GM19043 (cell line): ENCODE measurements around the gene FAR2.
"Not testable (repeated sequence)": the region's sequence is repeated elsewhere in the genome, so short reads cannot be mapped to it uniquely, and the experiment has no call there.

Source experiments
- ATAC-seq: cut with Tn5 transposase; IDR thresholded peaks from one replicate; pipeline ENCODE4 v1.9.1; 2021; ENCODE audit warnings: low read depth; ENCODE audit not compliant: unreplicated experiment

Gene FAR2

GRCh38 chr12:29229937-29230336 lies 80.9 kb downstream of the FAR2 start:
- ATAC-seq: no peak

DNA sequence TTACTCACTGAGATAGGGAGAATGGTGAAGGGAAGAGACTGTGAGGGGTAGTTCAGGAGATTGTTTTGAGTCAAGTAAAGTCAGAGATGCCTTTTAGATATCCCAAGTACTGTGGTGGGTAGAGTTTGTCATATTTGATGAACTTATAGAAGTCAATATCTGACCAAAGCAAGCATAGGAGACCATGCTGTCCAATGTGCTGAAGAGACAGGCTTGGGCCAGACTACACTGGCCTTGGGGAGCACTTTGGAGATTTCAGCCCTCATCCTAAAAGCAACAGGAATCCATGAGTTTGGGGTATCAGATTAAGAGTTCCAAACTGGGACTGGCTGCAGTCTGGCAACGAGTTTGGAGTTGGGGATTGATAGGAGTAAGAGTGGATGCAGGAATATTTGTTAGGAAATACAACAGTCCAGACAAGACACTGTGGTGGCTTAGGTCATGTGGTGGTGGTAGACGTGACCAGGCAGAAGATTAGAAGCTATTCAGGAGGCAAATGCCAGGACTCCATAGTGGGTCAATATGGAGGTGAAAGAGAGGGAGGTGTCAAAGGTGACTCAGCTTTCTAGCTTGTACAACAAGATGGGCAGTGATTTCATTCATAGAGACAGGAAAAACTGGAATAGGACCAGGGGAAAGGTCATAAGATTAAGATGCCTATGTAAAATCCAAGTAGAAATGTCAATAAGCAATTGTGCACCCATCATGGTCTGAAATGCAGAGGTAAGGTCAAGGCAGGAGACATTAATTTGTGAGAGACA lies 81.9 kb downstream of the FAR2 start:
- ATAC-seq: no peak

DNA sequence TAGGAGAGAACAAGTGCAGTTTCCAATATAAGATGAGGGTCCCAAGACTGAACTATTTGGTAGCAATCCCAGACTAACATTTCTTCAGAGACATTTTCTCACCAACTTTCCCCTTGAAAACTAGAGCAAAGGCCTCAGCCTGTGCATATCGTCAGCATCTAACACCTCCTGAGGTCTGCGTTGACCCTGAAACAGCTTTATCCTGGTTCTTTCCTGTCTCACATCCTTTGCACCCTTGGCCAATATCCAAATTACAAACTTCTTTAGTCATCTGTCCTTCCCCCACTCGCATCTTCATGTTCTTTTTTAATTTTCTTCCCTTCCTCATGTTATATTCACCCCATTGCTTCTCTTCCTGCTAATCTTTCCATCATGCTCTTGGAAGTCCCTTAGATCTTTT lies 83.0 kb downstream of the FAR2 start:
- no peak for ATAC-seq

DNA sequence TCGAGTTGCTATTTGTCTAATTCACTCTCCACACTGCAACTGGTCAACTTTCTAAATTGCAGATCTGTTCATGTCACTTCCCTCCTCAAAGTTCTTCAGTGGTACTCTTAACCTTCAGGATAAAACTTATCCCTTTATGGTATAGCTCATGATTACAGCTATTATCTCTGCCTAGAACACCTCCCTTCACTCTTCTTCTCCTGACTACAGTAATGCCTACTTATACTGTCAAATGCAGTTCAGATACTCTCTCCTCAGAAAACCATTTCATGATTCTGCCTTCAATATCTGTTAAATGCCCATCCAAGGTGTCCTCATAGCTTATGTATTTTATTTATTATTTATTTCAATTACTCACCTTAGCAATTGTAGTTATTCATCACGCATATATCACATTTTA lies 85.5 kb downstream of the FAR2 start:
- ATAC-seq: no peak

GRCh38 chr12:29234965-29235626 lies 86.0 kb downstream of the FAR2 start:
- ATAC-seq: no peak

DNA sequence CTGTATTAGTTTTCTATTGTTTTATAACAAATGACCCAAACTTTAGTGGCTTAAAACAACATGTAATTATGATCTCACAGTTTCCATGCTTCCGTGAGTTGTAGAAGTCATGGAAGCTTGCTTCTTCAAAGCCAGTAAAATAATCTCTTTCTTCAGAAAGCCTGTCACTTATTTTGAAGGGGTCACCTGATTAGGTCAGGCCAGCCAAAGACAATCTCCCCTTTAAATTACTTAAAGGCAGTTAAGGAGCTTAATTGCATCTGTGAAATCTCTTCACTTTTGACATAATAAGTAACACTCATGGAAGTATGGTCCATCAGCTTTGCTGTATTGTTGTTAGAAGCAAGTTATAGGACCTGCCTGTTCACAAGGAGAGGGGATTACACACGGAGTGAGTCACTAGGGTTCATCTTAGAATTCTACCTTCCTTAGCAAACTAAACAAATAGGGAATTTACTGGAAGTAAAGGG lies 89.8 kb downstream of the FAR2 start:
- ATAC-seq: no peak

DNA sequence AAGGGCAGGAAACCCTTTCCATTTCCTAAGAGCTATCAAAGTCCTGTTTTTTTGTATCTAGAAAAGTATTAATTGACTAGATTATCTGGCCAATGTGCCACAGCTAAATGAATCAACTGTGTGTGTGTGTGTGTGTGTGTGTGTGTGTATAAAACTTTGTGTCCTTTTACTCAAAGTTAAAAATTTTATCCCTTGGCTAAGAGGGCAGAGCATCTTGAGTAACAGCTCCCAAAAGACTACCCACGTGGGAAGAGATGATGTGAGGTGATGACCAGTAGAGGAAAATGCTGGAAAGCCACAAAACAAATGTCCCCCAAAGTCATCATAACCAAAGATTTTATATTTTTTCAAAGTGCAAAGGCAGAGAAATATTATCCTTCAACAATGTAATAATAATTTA lies 90.3 kb downstream of the FAR2 start:
- ATAC-seq: no peak

DNA sequence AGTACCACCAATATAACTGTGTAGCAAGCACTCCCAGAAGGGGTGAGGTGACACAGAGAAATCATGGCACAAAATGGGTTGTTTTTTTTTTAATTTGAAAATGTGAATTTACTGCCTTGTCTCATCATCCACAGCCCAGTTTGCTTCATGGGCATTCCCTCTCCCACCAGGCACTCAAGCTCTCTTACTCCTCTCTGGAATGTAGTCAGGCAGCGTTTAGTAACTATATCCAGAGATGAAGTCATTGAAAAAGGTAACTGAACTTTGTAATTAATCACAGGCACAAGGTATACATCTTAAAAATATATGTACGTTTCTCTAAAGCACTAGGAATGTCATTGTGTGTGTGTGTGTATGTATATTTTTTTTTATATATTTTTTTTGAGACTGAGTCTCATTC lies 91.4 kb downstream of the FAR2 start:
- no peak for ATAC-seq

GRCh38 chr12:29241821-29242591 lies 92.9 kb downstream of the FAR2 start:
- peak; percentile 63 for ATAC-seq

- ATAC-seq: no peak
Observed at GRCh38 chr12:29242921-29243431, 93.9 kb downstream of the FAR2 start.

- no peak for ATAC-seq
Observed at GRCh38 chr12:29244159-29244765, 95.2 kb downstream of the FAR2 start.

DNA sequence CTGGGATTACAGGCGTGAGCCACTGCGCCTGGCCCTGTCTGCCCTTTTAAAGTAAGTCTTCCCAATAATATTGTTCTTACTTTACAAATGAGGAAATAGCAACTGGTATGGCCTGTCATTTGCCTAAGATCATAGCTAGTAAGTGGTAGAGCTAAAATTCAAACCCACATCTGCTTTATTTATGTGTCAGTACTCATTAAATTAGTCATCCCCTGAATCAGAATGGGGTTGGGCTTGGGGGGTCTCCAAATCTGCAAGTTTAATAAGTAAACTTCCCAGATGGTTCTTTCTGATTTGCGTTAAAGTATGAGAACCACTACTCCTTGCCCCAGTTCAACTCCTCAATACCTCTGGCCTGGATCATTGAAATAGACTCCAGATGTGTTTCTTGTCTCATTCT lies 96.2 kb downstream of the FAR2 start:
- ATAC-seq: no peak

- ATAC-seq: no peak
Observed at GRCh38 chr12:29249930-29250329, 100.9 kb downstream of the FAR2 start.

DNA sequence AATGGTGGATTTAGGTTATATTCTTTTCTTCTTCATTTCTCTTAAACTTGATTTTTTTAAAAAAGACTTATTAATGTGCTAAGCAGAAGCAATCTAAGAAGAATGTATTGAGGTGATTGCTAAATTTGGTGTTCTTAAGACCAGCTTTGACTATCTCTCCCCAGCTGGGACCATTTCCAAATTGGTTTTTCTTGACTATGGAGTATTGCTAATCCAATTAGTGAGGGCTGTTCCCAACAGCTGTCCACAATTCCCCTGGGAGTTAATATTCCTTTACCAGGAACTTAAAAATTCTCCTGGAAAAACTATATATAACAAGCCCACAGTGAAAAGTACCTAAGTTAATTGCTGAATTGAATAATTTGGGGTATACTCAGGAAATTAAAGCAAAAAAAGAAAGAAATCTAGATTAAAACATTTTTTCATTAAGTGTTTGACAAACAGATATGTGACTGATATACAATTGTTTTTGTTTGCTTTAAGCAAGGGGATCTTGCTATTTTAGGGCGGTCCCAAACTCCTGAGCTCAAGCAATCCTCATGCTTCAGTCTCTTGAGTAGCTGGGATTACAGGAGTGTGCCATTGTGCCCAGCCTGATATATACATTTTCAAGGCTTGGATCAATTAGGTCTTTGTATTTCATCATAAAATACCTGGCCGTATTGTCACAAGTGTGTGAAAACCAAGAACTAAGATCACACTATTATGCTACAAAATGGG lies 105.0 kb downstream of the FAR2 start:
- ATAC-seq: no peak

- ATAC-seq: no peak
Observed at GRCh38 chr12:29255042-29255441, 106.0 kb downstream of the FAR2 start.

- ATAC-seq: no peak
Observed at GRCh38 chr12:29256598-29256997, 107.5 kb downstream of the FAR2 start.

- not testable (repeated sequence) for ATAC-seq
Observed at GRCh38 chr12:29257687-29258086, 108.6 kb downstream of the FAR2 start.

DNA sequence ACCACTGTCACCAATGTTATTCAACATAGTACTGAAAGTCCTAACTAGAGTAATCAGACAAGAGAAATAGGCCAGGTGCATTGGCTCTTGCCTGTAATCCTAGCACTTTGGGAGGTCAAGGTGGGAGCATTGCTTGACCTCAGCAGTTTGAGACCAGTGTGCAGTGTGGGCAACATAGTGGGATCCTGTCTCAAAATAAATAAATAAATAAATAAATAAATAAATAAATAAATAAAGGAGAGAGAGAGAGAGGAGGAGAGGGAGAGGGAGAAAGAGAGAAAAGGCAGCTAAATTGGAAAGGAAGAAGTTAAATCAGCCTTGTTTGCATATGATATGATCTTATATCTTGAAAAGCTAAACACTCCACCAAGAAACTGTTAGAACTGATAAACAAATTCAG lies 115.3 kb downstream of the FAR2 start:
- ATAC-seq: no peak

DNA sequence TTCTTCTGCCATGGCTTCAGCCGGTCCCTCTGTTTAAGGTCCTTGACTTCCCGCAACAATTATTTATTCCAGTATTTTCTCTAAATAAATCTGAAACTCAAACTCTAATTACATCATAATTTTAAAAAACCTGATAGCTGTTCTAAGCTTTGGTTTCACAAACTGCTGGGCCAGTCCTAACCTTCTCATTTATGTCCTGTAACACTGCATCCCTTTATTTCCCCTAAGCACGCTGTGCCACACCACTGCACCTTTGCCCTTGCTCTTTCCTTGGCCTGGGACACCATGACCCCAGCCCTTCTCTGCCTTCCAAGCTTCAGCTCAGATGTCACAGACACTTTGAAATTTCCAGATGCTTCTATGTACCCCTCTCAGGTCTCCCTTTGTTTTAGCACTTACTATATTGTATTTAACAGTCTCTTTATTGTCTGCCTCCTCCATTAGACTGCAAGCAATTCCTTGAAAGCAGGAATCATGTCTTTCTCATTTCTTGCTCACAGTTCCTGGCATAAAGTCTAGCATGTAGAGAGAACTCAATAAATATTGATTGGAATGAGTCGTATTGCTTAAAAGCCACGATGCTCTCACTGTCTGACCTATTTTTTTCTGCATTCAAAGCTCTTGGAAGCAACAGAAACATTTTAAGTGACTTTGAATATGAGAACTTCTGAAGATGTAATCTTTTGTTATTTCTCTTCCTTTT lies 120.8 kb downstream of the FAR2 start:
- no peak for ATAC-seq

DNA sequence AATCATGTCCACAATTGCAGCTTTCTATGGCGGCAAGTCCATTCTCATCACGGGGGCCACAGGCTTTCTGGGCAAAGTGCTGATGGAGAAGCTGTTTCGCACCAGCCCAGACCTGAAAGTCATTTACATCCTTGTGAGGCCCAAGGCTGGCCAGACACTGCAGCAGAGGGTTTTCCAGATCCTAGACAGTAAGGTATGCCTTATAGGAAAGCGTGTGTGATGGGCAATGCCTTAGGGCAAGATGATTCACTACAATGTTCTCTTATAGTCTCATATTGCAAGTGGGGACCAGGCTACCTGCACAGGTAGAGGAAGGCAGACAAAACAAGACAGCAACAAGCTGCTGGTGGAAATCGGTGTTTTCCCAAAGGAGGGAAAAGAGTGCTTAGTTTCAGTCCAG lies 121.4 kb downstream of the FAR2 start:
- no peak for ATAC-seq
